ENCODE data around the gene DNAJC8.

DNAJC8 gene

DNA sequence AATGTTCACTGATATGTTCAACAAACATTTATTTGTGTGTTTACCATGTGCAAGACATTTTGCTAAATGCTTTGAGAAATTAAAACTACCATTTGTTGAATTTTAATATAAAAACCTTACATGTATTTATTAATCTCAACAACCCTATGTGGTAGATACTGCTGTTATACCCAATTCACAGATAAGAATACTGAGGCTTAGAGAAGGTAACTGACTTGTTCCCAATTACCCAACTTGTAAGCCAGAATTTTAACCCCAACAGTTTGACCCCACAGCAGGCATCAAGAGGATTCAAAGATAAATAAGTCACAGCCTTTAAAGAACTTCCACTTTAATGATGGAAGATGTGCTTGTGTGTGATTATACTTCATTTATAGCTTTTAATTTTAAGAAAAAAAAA, 3.7 kb downstream of the DNAJC8 start:
- H3K36me3 ChIP-seq (ENCODE audit: control insufficient read depth, low read length) = peaks cover 66% of the 10 kb centered on the region
- no peak overlapping the region for H3K4me2 ChIP-seq (ENCODE audit: low read length)
- H3K9me3 ChIP-seq (ENCODE audit: control insufficient read depth, insufficient read depth, low read length) = no peaks in the 10 kb centered on the region
- H3K27ac ChIP-seq (ENCODE audit: low read depth, low read length) = no peak overlapping the region
- TF ChIP-seq, protein P1, sequence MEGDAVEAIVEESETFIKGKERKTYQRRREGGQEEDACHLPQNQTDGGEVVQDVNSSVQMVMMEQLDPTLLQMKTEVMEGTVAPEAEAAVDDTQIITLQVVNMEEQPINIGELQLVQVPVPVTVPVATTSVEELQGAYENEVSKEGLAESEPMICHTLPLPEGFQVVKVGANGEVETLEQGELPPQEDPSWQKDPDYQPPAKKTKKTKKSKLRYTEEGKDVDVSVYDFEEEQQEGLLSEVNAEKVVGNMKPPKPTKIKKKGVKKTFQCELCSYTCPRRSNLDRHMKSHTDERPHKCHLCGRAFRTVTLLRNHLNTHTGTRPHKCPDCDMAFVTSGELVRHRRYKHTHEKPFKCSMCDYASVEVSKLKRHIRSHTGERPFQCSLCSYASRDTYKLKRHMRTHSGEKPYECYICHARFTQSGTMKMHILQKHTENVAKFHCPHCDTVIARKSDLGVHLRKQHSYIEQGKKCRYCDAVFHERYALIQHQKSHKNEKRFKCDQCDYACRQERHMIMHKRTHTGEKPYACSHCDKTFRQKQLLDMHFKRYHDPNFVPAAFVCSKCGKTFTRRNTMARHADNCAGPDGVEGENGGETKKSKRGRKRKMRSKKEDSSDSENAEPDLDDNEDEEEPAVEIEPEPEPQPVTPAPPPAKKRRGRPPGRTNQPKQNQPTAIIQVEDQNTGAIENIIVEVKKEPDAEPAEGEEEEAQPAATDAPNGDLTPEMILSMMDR (IDR thresholded peaks at IDR 0.05; ENCODE audit: low read depth, low read length, poor library complexity, severe bottlenecking) = no peak
- no peak for TF ChIP-seq EZH2phosphoT487 (IDR thresholded peaks at IDR 0.05; ENCODE audit: borderline replicate concordance, low read length)
- 0 out of 2 replicates have a peak, but pooled peaks cover 3% of the 10 kb centered on the region for H3F3A ChIP-seq (ENCODE audit: control insufficient read depth, insufficient read depth)
- peaks cover 59% of the 10 kb centered on the region for H3K79me2 ChIP-seq (ENCODE audit: control insufficient read depth, low read length)
- no peaks in the 10 kb centered on the region for H3K9me2 ChIP-seq (replicated peaks; ENCODE audit: control insufficient read depth, low read length)
- H3K27me3 ChIP-seq (ENCODE audit: control insufficient read depth, low read length) = no peaks in the 10 kb centered on the region
- H4K20me1 ChIP-seq (ENCODE audit: control insufficient read depth, insufficient read depth, low read depth, low read length) = no peaks in the 10 kb centered on the region
- H3K4me3 ChIP-seq (ENCODE audit: low read length) = no peak overlapping the region
- H3K4me1 ChIP-seq (ENCODE audit: control insufficient read depth, low read length) = peaks cover 25% of the 10 kb centered on the region

DNA sequence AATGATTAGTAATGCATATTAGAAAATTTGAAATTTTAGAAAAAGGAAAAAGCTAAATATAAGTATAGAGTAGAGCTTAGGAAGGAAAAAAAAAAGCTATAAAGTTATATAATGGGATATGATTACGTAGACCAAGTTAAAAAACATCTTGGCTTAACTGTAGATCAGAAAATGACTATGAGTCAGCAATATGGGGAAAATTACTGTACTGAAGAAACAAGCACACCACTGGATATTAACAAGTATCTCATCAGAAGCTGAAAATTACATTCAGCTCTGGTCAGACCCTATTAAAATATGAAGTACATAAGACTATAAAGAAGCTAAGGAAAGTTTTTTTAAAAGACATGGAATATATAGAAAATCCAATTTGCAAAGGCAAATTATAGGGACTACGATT, 19.5 kb downstream of the DNAJC8 start:
- Histone ChIP-seq H3K4me2 (ENCODE audit: low read length) (no peak overlapping the region), H3K79me2 (ENCODE audit: control insufficient read depth, low read length) (peaks cover 20% of the 10 kb centered on the region), H3K4me1 (ENCODE audit: control insufficient read depth, low read length) (no peaks in the 10 kb centered on the region; the same call in 1 of the 2 replicates), H4K20me1 (ENCODE audit: control insufficient read depth, insufficient read depth, low read depth, low read length) (no peaks in the 10 kb centered on the region), H3K4me3 (ENCODE audit: low read length) (no peak overlapping the region), H3K36me3 (ENCODE audit: control insufficient read depth, low read length) (peaks cover 64% of the 10 kb centered on the region), H3K9me2 (replicated peaks; ENCODE audit: control insufficient read depth, low read length) (no peaks in the 10 kb centered on the region), H3K27ac (ENCODE audit: low read depth, low read length) (no peak overlapping the region), H3F3A (ENCODE audit: control insufficient read depth, insufficient read depth) (peaks cover 3% of the 10 kb centered on the region), H3K27me3 (ENCODE audit: control insufficient read depth, low read length) (no peaks in the 10 kb centered on the region), H3K9me3 (ENCODE audit: control insufficient read depth, insufficient read depth, low read length) (no peaks in the 10 kb centered on the region)
- no peak for TF ChIP-seq EZH2phosphoT487 (IDR thresholded peaks at IDR 0.05; ENCODE audit: borderline replicate concordance, low read length)
- TF ChIP-seq, protein P1 (IDR thresholded peaks at IDR 0.05; ENCODE audit: low read depth, low read length, poor library complexity, severe bottlenecking) = no peak

GRCh38 chr1:28209700-28210099, 23.1 kb downstream of the DNAJC8 start:
- H3K9me2 ChIP-seq (replicated peaks; ENCODE audit: control insufficient read depth, low read length) = no peaks in the 10 kb centered on the region
- H3K4me1 ChIP-seq (ENCODE audit: control insufficient read depth, low read length) = no peaks in the 10 kb centered on the region; the same call in 1 of the 2 replicates
- H3K4me2 ChIP-seq (ENCODE audit: low read length) = no peak overlapping the region
- no peaks in the 10 kb centered on the region for H3K27me3 ChIP-seq (ENCODE audit: control insufficient read depth, low read length)
- no peaks in the 10 kb centered on the region for H3K9me3 ChIP-seq (ENCODE audit: control insufficient read depth, insufficient read depth, low read length)
- peaks cover 13% of the 10 kb centered on the region for H3K79me2 ChIP-seq (ENCODE audit: control insufficient read depth, low read length)
- no peak overlapping the region for H3K4me3 ChIP-seq (ENCODE audit: low read length)
- peaks cover 74% of the 10 kb centered on the region for H3K36me3 ChIP-seq (ENCODE audit: control insufficient read depth, low read length)
- peaks cover 7% of the 10 kb centered on the region for H3F3A ChIP-seq (ENCODE audit: control insufficient read depth, insufficient read depth)
- no peaks in the 10 kb centered on the region for H4K20me1 ChIP-seq (ENCODE audit: control insufficient read depth, insufficient read depth, low read depth, low read length)
- H3K27ac ChIP-seq (ENCODE audit: low read depth, low read length) = 0 out of 2 replicates have a peak overlapping the region, but pooled peaks have one; percentile 0
- TF ChIP-seq, protein P1 (IDR thresholded peaks at IDR 0.05; ENCODE audit: low read depth, low read length, poor library complexity, severe bottlenecking) = no peak
- TF ChIP-seq EZH2phosphoT487 (IDR thresholded peaks at IDR 0.05; ENCODE audit: borderline replicate concordance, low read length) = no peak

All from DOHH2 (cell line).